HEK293 (cell line): ENCODE measurements around the gene SULT2B1.
A peak's percentile ranks its signal among the peaks of the same experiment; 100 is the strongest.

Experiments used
- BCL11A ChIP-seq: fragments of 450-650 bp; formaldehyde crosslinking; IDR thresholded peaks from 2 replicates; pipeline ENCODE4 v1.5.1; 2016; ENCODE audit warnings: low read depth, missing biosample characterization, missing genetic modification characterization
- GFI1B ChIP-seq: fragments of 450-650 bp; formaldehyde crosslinking; IDR thresholded peaks from 2 replicates; pipeline ENCODE4 v1.5.1; 2016; ENCODE audit warnings: missing biosample characterization, missing genetic modification characterization
- PRDM10 ChIP-seq: fragments of 450-650 bp; formaldehyde crosslinking; IDR thresholded peaks from 2 replicates; pipeline ENCODE4 v1.5.1; 2016; ENCODE audit warnings: missing biosample characterization, missing genetic modification characterization
- PRDM6 ChIP-seq: fragments of 450-650 bp; formaldehyde crosslinking; IDR thresholded peaks from 2 replicates; pipeline ENCODE4 v1.5.1; 2017; ENCODE audit warnings: missing biosample characterization, missing genetic modification characterization
- SALL2 ChIP-seq: fragments of 450-650 bp; formaldehyde crosslinking; IDR thresholded peaks from 2 replicates; pipeline ENCODE4 v1.5.0; 2017; ENCODE audit warnings: missing biosample characterization, mild to moderate bottlenecking, missing genetic modification characterization, borderline replicate concordance
- SP7 ChIP-seq: fragments of 450-650 bp; formaldehyde crosslinking; IDR thresholded peaks from 2 replicates; pipeline ENCODE4 v1.5.1; 2016; ENCODE audit warnings: missing biosample characterization, missing genetic modification characterization
- ZBTB1 ChIP-seq: fragments of 450-650 bp; formaldehyde crosslinking; IDR thresholded peaks from 2 replicates; pipeline ENCODE4 v1.5.1; 2016; ENCODE audit warnings: missing biosample characterization, missing genetic modification characterization
- ZBTB17 ChIP-seq: fragments of 450-650 bp; formaldehyde crosslinking; IDR thresholded peaks from 2 replicates; pipeline ENCODE4 v1.5.1; 2016; ENCODE audit warnings: missing biosample characterization, missing genetic modification characterization
- ZBTB7A ChIP-seq: fragments of 450-650 bp; formaldehyde crosslinking; IDR thresholded peaks from 2 replicates; pipeline ENCODE4 v1.5.1; 2016; ENCODE audit warnings: low read depth, missing biosample characterization, missing genetic modification characterization
- ZFHX2 ChIP-seq: fragments of 450-650 bp; formaldehyde crosslinking; conservative IDR thresholded peaks from 2 replicates; pipeline ENCODE4 v1.5.1; 2016; ENCODE audit warnings: missing biosample characterization, missing genetic modification characterization
- ZFP41 ChIP-seq: fragments of 450-650 bp; formaldehyde crosslinking; IDR thresholded peaks from 2 replicates; pipeline ENCODE4 v1.5.1; 2016; ENCODE audit warnings: missing biosample characterization, missing genetic modification characterization, borderline replicate concordance
- ZNF140 ChIP-seq: fragments of 450-650 bp; formaldehyde crosslinking; IDR thresholded peaks from 2 replicates; pipeline ENCODE4 v1.5.1; 2016; ENCODE audit warnings: missing biosample characterization, missing genetic modification characterization
- ZNF148 ChIP-seq: fragments of 450-650 bp; formaldehyde crosslinking; IDR thresholded peaks from 2 replicates; pipeline ENCODE4 v1.5.0; 2017; ENCODE audit warnings: missing biosample characterization, missing genetic modification characterization, borderline replicate concordance
- ZNF169 ChIP-seq: fragments of 450-650 bp; formaldehyde crosslinking; IDR thresholded peaks from 2 replicates; pipeline ENCODE4 v1.5.1; 2016; ENCODE audit warnings: missing biosample characterization, missing genetic modification characterization
- ZNF202 ChIP-seq: fragments of 450-650 bp; formaldehyde crosslinking; IDR thresholded peaks from 2 replicates; pipeline ENCODE4 v1.5.1; 2016; ENCODE audit warnings: missing biosample characterization, missing genetic modification characterization, borderline replicate concordance
- ZNF223 ChIP-seq: fragments of 450-650 bp; formaldehyde crosslinking; IDR thresholded peaks from 2 replicates; pipeline ENCODE4 v1.5.1; 2016; ENCODE audit warnings: missing biosample characterization, missing genetic modification characterization
- ZNF24 ChIP-seq: fragments of 450-650 bp; formaldehyde crosslinking; IDR thresholded peaks from 2 replicates; pipeline ENCODE4 v1.5.1; 2016; ENCODE audit warnings: missing biosample characterization, missing genetic modification characterization
- ZNF248 ChIP-seq: fragments of 450-650 bp; formaldehyde crosslinking; IDR thresholded peaks from 2 replicates; pipeline ENCODE4 v1.5.1; 2017; ENCODE audit warnings: missing biosample characterization, missing genetic modification characterization
- ZNF302 ChIP-seq: fragments of 450-650 bp; formaldehyde crosslinking; IDR thresholded peaks from 2 replicates; pipeline ENCODE4 v1.5.1; 2016; ENCODE audit warnings: missing biosample characterization, missing genetic modification characterization, low read depth
- ZNF398 ChIP-seq: fragments of 450-650 bp; formaldehyde crosslinking; IDR thresholded peaks from 2 replicates; pipeline ENCODE4 v1.5.1; 2017; ENCODE audit warnings: missing biosample characterization, missing genetic modification characterization
- ZNF571 ChIP-seq: fragments of 450-650 bp; formaldehyde crosslinking; IDR thresholded peaks from 2 replicates; pipeline ENCODE4 v1.5.0; 2017; ENCODE audit warnings: missing biosample characterization, missing genetic modification characterization
- ZNF623 ChIP-seq: fragments of 450-650 bp; formaldehyde crosslinking; IDR thresholded peaks from 2 replicates; pipeline ENCODE4 v1.5.1; 2016; ENCODE audit warnings: missing biosample characterization, missing genetic modification characterization
- ZNF639 ChIP-seq: fragments of 450-650 bp; formaldehyde crosslinking; IDR thresholded peaks from 2 replicates; pipeline ENCODE4 v1.5.1; 2016; ENCODE audit warnings: missing biosample characterization, missing genetic modification characterization
- ZNF670 ChIP-seq: fragments of 450-650 bp; formaldehyde crosslinking; IDR thresholded peaks from 2 replicates; pipeline ENCODE4 v1.5.1; 2016; ENCODE audit warnings: missing biosample characterization, missing genetic modification characterization, low read depth
- ZNF701 ChIP-seq: fragments of 450-650 bp; formaldehyde crosslinking; IDR thresholded peaks from 2 replicates; pipeline ENCODE4 v1.5.1; 2016; ENCODE audit warnings: missing biosample characterization, missing genetic modification characterization
- ZNF768 ChIP-seq: fragments of 450-650 bp; formaldehyde crosslinking; IDR thresholded peaks from 2 replicates; pipeline ENCODE4 v1.5.1; 2018; ENCODE audit warnings: missing biosample characterization, mild to moderate bottlenecking, missing genetic modification characterization
- ZNF776 ChIP-seq: fragments of 450-650 bp; formaldehyde crosslinking; IDR thresholded peaks from 2 replicates; pipeline ENCODE4 v1.5.0; 2017; ENCODE audit warnings: missing biosample characterization, missing genetic modification characterization, borderline replicate concordance
- ZSCAN5A ChIP-seq: fragments of 450-650 bp; formaldehyde crosslinking; IDR thresholded peaks from 2 replicates; pipeline ENCODE4 v1.5.1; 2016; ENCODE audit warnings: missing biosample characterization, missing genetic modification characterization

Gene SULT2B1

GRCh38 chr19:48568345-48568886 lies 16.4 kb downstream of the SULT2B1 start (continued):
- no peak for TF ChIP-seq ZNF140 (tag by site-specific recombination)
- no peak for TF ChIP-seq ZNF670 (tag by site-specific recombination)
- TF ChIP-seq ZNF202 (tag by site-specific recombination) = no peak
- TF ChIP-seq ZFHX2 (tag by site-specific recombination) = no peak
- TF ChIP-seq PRDM10 (tag by site-specific recombination) = peak; percentile 44; the same call in 1 of the 2 replicates
- no peak for TF ChIP-seq ZSCAN5A (tag by site-specific recombination)
- no peak for TF ChIP-seq ZNF571
- TF ChIP-seq ZNF776 = no peak
- TF ChIP-seq ZBTB17 (tag by site-specific recombination) = peak; percentile 68; the same call in 1 of the 2 replicates
- TF ChIP-seq BCL11A (tag by site-specific recombination) = peak; percentile 33; the same call in 1 of the 2 replicates
- no peak; the same call in none of the 2 replicates for TF ChIP-seq SP7 (tag by site-specific recombination)
- no peak for TF ChIP-seq ZNF223
- no peak for TF ChIP-seq ZNF248 (tag by site-specific recombination)
- TF ChIP-seq ZNF768 (tag by site-specific recombination) = no peak
- TF ChIP-seq ZNF148 (tag by site-specific recombination) = no peak
- no peak for TF ChIP-seq ZFP41 (tag by site-specific recombination)
- no peak for TF ChIP-seq ZNF639
- TF ChIP-seq ZNF169 (tag by site-specific recombination) = no peak
- TF ChIP-seq ZNF701 (tag by site-specific recombination) = no peak
- no peak for TF ChIP-seq PRDM6 (tag by site-specific recombination)
- no peak for TF ChIP-seq SALL2 (tag by site-specific recombination)
- TF ChIP-seq GFI1B (tag by site-specific recombination) = 0 out of 2 replicates have a peak, but pooled peaks have one; percentile 7
- no peak for TF ChIP-seq ZNF623
- TF ChIP-seq ZBTB7A (tag by site-specific recombination) = no peak
- TF ChIP-seq ZNF24 (tag by site-specific recombination) = no peak
- TF ChIP-seq ZBTB1 (tag by site-specific recombination) = no peak
- TF ChIP-seq ZNF302 (tag by site-specific recombination) = no peak
- 0 out of 2 replicates have a peak, but pooled peaks have one; percentile 43 for TF ChIP-seq ZNF398
